ENCODE results near the gene MTHFD1. TPM values are rescaled to one million over a fixed set of nuclear protein-coding genes. Genes with fewer than 3 reads are reported as not detected.
A peak's percentile ranks its signal among the peaks of the same experiment; 100 is the strongest.

The MTHFD1 gene
- total RNA-seq, 1 donor, result 28.2 TPM

DNA sequence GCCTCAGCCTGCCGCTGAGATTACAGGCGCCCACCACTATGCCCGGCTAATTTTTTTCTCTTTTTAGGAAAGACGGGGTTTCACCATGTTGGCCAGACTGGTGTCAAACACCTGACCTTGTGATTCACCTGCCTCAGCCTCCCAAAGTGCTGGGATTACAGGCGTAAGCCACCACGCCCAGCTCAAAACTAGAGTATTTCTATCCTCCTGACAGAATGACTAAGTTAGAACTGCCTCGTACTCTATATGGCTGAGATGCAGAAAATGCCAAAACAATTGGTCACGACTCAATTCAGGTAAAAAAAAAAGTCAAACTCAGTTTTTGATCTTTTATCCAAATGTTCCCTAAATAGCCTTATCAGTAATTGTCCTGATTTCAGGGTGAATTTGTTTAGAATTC, 88.3 kb downstream of the MTHFD1 start:
- no peaks in the 10 kb centered on the region for H3K79me2 ChIP-seq (ENCODE audit: insufficient read depth, low read length)
- no peak overlapping the region for H2AFZ ChIP-seq (ENCODE audit: low read length)
- H3K36me3 ChIP-seq (ENCODE audit: insufficient read depth, low read length), result no peaks in the 10 kb centered on the region
- H4K20me1 ChIP-seq (ENCODE audit: insufficient read depth, low read length), result no peaks in the 10 kb centered on the region
- no peak overlapping the region for H3K4me3 ChIP-seq (ENCODE audit: insufficient read depth, low read length)
- no peaks in the 10 kb centered on the region for H3K27me3 ChIP-seq (ENCODE audit: insufficient read depth, low read length)
- no peaks in the 10 kb centered on the region for H3K9me3 ChIP-seq (ENCODE audit: low read depth, low read length)
- no peak overlapping the region for H3K4me2 ChIP-seq (ENCODE audit: insufficient read depth, low read length)
- H3K27ac ChIP-seq (ENCODE audit: low read depth, low read length), result no peak overlapping the region
- no peak for DNase-seq (ENCODE audit: insufficient read length, low spot score, missing footprints)
- no peaks in the 10 kb centered on the region for H3K4me1 ChIP-seq (ENCODE audit: insufficient read depth, low read length)
- TF ChIP-seq, protein P1, sequence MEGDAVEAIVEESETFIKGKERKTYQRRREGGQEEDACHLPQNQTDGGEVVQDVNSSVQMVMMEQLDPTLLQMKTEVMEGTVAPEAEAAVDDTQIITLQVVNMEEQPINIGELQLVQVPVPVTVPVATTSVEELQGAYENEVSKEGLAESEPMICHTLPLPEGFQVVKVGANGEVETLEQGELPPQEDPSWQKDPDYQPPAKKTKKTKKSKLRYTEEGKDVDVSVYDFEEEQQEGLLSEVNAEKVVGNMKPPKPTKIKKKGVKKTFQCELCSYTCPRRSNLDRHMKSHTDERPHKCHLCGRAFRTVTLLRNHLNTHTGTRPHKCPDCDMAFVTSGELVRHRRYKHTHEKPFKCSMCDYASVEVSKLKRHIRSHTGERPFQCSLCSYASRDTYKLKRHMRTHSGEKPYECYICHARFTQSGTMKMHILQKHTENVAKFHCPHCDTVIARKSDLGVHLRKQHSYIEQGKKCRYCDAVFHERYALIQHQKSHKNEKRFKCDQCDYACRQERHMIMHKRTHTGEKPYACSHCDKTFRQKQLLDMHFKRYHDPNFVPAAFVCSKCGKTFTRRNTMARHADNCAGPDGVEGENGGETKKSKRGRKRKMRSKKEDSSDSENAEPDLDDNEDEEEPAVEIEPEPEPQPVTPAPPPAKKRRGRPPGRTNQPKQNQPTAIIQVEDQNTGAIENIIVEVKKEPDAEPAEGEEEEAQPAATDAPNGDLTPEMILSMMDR (IDR thresholded peaks at IDR 0.05; ENCODE audit: extremely low read depth, low read depth, low read length), result no peak

- Histone ChIP-seq H3K4me1 (ENCODE audit: insufficient read depth, low read length) (no peaks in the 10 kb centered on the region), H2AFZ (ENCODE audit: low read length) (no peak overlapping the region), H4K20me1 (ENCODE audit: insufficient read depth, low read length) (no peaks in the 10 kb centered on the region), H3K9me3 (ENCODE audit: low read depth, low read length) (no peaks in the 10 kb centered on the region), H3K4me3 (ENCODE audit: insufficient read depth, low read length) (no peak overlapping the region), H3K36me3 (ENCODE audit: insufficient read depth, low read length) (no peaks in the 10 kb centered on the region), H3K27me3 (ENCODE audit: insufficient read depth, low read length) (no peaks in the 10 kb centered on the region), H3K79me2 (ENCODE audit: insufficient read depth, low read length) (no peaks in the 10 kb centered on the region), H3K27ac (ENCODE audit: low read depth, low read length) (no peak overlapping the region), H3K4me2 (ENCODE audit: insufficient read depth, low read length) (no peak overlapping the region)
- DNase-seq (ENCODE audit: insufficient read length, low spot score, missing footprints), result no peak
- TF ChIP-seq, protein P1 (IDR thresholded peaks at IDR 0.05; ENCODE audit: extremely low read depth, low read depth, low read length), result peak; percentile 51
These were observed 90.6 kb downstream of the MTHFD1 start for GRCh38 chr14:64478634-64479250.

DNA sequence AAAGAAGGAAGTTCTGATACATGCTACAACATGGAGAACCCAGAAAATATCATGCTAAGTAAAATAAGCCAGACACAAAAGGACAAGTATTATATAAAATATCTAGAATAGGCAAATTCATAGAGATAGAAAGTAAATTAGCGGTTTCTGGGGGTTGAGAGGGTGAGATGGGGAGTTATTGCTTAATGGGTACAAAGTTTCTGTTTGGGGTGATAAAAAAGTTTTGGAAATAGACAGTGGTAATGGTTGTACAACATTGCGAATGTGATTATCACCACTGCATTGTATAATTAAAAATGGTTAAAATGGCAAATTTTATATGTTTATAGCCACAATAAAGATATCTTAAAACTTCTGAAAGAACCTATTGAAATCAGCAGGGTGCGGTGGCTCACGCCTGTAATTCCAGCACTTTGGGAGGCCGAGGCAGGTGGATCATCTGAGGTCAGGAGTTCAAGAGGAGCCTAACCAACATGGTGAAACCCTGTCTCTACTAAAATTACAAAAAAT, 100.5 kb downstream of the MTHFD1 start:
- H4K20me1 ChIP-seq (ENCODE audit: insufficient read depth, low read length), result no peaks in the 10 kb centered on the region

DNA sequence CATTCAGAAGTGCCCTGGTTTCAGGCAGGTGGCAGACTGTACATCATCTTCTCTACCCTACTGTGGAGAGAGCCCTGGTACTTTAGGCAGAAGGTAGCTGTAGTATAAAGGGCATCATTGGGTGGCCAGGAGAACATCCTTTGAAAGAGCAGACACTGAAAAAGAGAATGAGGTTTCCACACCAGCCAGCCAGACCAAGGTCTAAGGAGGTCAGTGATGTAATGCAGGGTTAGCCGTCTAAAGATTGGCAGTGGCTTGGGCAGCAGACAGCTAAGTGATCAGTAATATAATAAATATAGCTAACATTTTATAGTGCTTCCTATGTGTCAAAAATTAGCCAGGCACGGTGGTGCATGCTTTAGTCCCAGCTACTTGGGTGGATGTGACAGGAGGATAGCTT, 103.5 kb downstream of the MTHFD1 start:
- Histone ChIP-seq H3K4me3 (ENCODE audit: insufficient read depth, low read length) (no peak overlapping the region), H4K20me1 (ENCODE audit: insufficient read depth, low read length) (no peaks in the 10 kb centered on the region), H3K9me3 (ENCODE audit: low read depth, low read length) (no peaks in the 10 kb centered on the region), H3K36me3 (ENCODE audit: insufficient read depth, low read length) (peaks cover 29% of the 10 kb centered on the region), H3K27ac (ENCODE audit: low read depth, low read length) (no peak overlapping the region), H3K4me1 (ENCODE audit: insufficient read depth, low read length) (no peaks in the 10 kb centered on the region), H3K27me3 (ENCODE audit: insufficient read depth, low read length) (no peaks in the 10 kb centered on the region), H3K79me2 (ENCODE audit: insufficient read depth, low read length) (peaks cover 9% of the 10 kb centered on the region), H3K4me2 (ENCODE audit: insufficient read depth, low read length) (no peak overlapping the region), H2AFZ (ENCODE audit: low read length) (no peak overlapping the region)
- TF ChIP-seq, protein P1 (IDR thresholded peaks at IDR 0.05; ENCODE audit: extremely low read depth, low read depth, low read length), result no peak
- DNase-seq (ENCODE audit: insufficient read length, low spot score, missing footprints), result no peak

More for the DNA sequence above, 100.5 kb downstream of the MTHFD1 start:
- H3K36me3 ChIP-seq (ENCODE audit: insufficient read depth, low read length), result peaks cover 22% of the 10 kb centered on the region
- H3K4me3 ChIP-seq (ENCODE audit: insufficient read depth, low read length), result no peak overlapping the region
- TF ChIP-seq, protein P1 (IDR thresholded peaks at IDR 0.05; ENCODE audit: extremely low read depth, low read depth, low read length), result no peak
- no peaks in the 10 kb centered on the region for H3K27me3 ChIP-seq (ENCODE audit: insufficient read depth, low read length)
- no peak overlapping the region for H2AFZ ChIP-seq (ENCODE audit: low read length)
- H3K4me2 ChIP-seq (ENCODE audit: insufficient read depth, low read length), result no peak overlapping the region
- H3K79me2 ChIP-seq (ENCODE audit: insufficient read depth, low read length), result peaks cover 5% of the 10 kb centered on the region
- H3K9me3 ChIP-seq (ENCODE audit: low read depth, low read length), result no peaks in the 10 kb centered on the region
- no peak overlapping the region for H3K27ac ChIP-seq (ENCODE audit: low read depth, low read length)
- no peak for DNase-seq (ENCODE audit: insufficient read length, low spot score, missing footprints)
- H3K4me1 ChIP-seq (ENCODE audit: insufficient read depth, low read length), result no peaks in the 10 kb centered on the region
